OCI-LY7 (cell line): ENCODE measurements around the gene ATP8B1.

ENCODE experiments used
- EZH2phosphoT487 ChIP-seq: fragments of 200-600 bp; sonication (generic); IDR thresholded peaks from 2 replicates; pipeline ENCODE4 v1.6.1; 2018; ENCODE audit warnings: low read depth, borderline replicate concordance, mild to moderate bottlenecking, mixed run types, antibody characterized with exemption, low read length, moderate library complexity, mixed read lengths
- TF ChIP-seq, protein P1 (sequence below): fragments of 200-600 bp; sonication (generic); conservative IDR thresholded peaks from 2 replicates; pipeline ENCODE4 v1.5.1; 2014; ENCODE audit warnings: mild to moderate bottlenecking, antibody characterized with exemption, low read length, moderate library complexity, mixed read lengths

- TF ChIP-seq, protein P1, sequence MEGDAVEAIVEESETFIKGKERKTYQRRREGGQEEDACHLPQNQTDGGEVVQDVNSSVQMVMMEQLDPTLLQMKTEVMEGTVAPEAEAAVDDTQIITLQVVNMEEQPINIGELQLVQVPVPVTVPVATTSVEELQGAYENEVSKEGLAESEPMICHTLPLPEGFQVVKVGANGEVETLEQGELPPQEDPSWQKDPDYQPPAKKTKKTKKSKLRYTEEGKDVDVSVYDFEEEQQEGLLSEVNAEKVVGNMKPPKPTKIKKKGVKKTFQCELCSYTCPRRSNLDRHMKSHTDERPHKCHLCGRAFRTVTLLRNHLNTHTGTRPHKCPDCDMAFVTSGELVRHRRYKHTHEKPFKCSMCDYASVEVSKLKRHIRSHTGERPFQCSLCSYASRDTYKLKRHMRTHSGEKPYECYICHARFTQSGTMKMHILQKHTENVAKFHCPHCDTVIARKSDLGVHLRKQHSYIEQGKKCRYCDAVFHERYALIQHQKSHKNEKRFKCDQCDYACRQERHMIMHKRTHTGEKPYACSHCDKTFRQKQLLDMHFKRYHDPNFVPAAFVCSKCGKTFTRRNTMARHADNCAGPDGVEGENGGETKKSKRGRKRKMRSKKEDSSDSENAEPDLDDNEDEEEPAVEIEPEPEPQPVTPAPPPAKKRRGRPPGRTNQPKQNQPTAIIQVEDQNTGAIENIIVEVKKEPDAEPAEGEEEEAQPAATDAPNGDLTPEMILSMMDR, result peak; percentile 72
- no peak for TF ChIP-seq EZH2phosphoT487
Measured at GRCh38 chr18:57630002-57630753, 172.9 kb downstream of the ATP8B1 start.
